ENCODE data around the gene GFI1. TPM values are rescaled to one million over a fixed set of nuclear protein-coding genes. Genes with fewer than 3 reads are reported as not detected.
"Not testable (repeated sequence)": the region's sequence is repeated elsewhere in the genome, so short reads cannot be mapped to it uniquely, and the experiment has no call there.

Gene GFI1
- total RNA-seq, 4 donors from 2014 or later: 0.27 to 0.91 (median 0.36) TPM; not detected in 1

GRCh38 chr1:92443893-92444292 is 42.8 kb downstream of the GFI1 start:
- TF ChIP-seq POLR2A (IDR thresholded peaks at IDR 0.05) (no peak), CTCF (IDR thresholded peaks at IDR 0.05) (no peak)
- DNase-seq (ENCODE audit: low spot score in 2 of 2): no peak
- intact Hi-C loops (cut with DNase I; ENCODE audit: low total_unique reads): no loop called here
- 74 to 87% methylated on average over 3 of the region's 3 CpGs for WGBS, 2 donors
- no peak overlapping the region for H3K4me3 ChIP-seq (ENCODE audit: low read depth, poor library complexity, severe bottlenecking)

- TF ChIP-seq POLR2A (IDR thresholded peaks at IDR 0.05) (no peak), CTCF (IDR thresholded peaks at IDR 0.05) (no peak)
- DNase-seq (ENCODE audit: low spot score in 2 of 2): no peak
- intact Hi-C loops (cut with DNase I; ENCODE audit: low total_unique reads): no loop called here
- WGBS, 2 donors: 74 to 83% methylated on average over 5 of the region's 5 CpGs
- H3K4me3 ChIP-seq (ENCODE audit: low read depth, poor library complexity, severe bottlenecking): no peak overlapping the region
Observed at GRCh38 chr1:92442351-92442750, 44.4 kb downstream of the GFI1 start.

DNA sequence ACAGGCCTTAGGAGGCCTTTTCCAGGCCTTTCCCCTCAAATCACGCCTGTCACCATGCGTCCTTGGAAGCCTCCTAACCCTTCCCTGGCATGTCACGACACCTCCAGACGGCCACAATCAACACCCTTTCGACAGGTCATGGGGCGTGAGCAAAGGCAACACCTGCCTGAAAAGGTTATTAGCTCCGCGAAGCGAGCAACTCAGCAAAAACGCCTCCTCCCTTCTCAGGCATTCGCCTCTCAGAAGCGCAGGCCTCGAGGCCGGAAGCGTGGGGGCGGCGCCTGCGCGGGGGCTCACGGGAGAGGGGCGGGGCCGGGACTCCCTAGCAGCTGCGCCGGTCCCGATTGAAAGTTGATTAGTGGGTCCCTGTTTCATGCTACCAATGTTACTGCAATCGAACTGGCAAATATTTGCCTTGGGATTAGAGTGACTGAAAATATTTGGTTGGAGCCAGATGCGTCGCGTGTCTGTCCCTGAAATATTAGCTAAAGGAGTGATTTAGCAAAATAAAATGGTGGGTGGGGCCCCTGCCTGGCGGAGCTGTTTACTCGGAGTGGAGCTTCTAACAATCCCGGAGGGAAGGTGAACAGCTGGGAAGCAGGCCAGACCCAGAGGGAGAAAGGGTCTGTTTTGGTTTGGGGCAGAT is 44.9 kb downstream of the GFI1 start:
- no peak for TF ChIP-seq CTCF (IDR thresholded peaks at IDR 0.05)
- TF ChIP-seq POLR2A (IDR thresholded peaks at IDR 0.05): no peak
- H3K4me3 ChIP-seq (ENCODE audit: low read depth, poor library complexity, severe bottlenecking): no peak overlapping the region
- WGBS, 2 donors: 65 to 69% methylated on average over 32 of the region's 32 CpGs
- no peak for DNase-seq (ENCODE audit: low spot score in 2 of 2)
- intact Hi-C loops (cut with DNase I; ENCODE audit: low total_unique reads): no loop called here

DNA sequence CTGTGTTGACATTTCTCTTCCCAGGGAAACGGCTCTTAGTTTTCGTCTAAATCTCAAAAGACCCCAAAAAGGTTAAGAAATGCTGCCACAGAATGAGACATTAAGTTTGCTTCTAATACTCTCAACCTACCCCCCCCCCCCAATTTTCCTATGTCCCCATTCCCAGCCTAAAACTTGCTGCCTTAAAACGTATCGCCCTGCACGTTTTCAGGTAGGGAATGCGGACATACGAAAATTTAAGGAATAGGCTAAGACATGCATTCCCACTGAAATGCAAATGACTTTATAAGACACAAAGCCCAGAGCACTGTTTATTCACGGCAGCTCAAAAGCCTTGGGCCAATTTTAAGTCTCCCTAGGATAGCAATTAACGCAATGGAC is 45.4 kb downstream of the GFI1 start:
- 91 to 92% methylated on average over 9 of the region's 9 CpGs for WGBS, 2 donors
- H3K4me3 ChIP-seq (ENCODE audit: low read depth, poor library complexity, severe bottlenecking): no peak overlapping the region
- no peak for DNase-seq (ENCODE audit: low spot score in 2 of 2)
- TF ChIP-seq POLR2A (IDR thresholded peaks at IDR 0.05): no peak
- no peak for TF ChIP-seq CTCF (IDR thresholded peaks at IDR 0.05)
- intact Hi-C loops (cut with DNase I; ENCODE audit: low total_unique reads): no loop called here

DNA sequence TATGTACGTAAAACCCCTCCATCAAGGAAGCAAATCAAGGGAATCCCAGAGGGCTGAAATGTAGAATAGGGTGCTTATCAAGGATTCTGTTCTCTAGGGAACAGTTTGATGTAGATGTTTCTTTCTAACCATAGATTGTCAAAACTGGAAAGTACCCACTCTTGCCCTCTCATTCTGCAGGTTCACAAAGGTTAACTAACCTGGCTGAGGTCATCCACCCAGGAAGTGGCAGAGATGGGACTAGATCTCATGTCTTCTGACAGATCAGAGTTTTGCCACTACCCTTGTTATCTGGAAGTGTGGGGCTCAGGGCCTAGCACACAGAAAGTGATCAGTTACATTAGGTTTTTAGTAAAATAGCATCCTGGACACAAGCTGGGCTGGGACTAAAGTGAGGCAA is 47.4 kb downstream of the GFI1 start:
- WGBS, 2 donors: 88 to 97% methylated on average over 1 of the region's 1 CpG
- intact Hi-C loops (cut with DNase I; ENCODE audit: low total_unique reads): no loop called here
- no peak for DNase-seq (ENCODE audit: low spot score in 2 of 2)
- TF ChIP-seq CTCF (IDR thresholded peaks at IDR 0.05) (no peak), POLR2A (IDR thresholded peaks at IDR 0.05) (no peak)
- H3K4me3 ChIP-seq (ENCODE audit: low read depth, poor library complexity, severe bottlenecking): no peak overlapping the region

DNA sequence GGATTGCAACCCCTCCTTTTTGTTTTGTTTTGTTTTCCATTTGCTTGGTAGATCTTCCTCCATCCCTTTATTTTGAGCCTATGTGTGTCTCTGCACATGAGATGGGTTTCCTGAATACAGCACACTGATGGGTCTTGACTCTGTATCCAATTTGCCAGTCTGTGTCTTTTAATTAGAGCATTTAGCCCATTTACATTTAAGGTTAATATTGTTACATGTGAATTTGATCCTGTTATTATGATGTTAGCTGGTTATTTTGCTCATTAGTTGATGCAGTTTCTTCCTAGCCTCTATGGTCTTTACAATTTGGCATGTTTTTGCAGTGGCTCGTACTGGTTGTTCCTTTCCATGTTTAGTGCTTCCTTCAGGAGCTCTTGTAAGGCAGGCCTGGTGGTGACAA is 52.2 kb downstream of the GFI1 start:
- DNase-seq (ENCODE audit: low spot score in 2 of 2); intact Hi-C loops (cut with DNase I; ENCODE audit: low total_unique reads); H3K4me3 ChIP-seq (ENCODE audit: low read depth, poor library complexity, severe bottlenecking): not testable (repeated sequence)
- WGBS, 2 donors: 91 to 94% methylated on average over 1 of the region's 1 CpG

All from lower leg skin (tissue), 4 donors.